Dedifferentiated amniotic fluid mesenchymal stem cell (primary cell): ENCODE data around the gene CLC.
"Not testable (repeated sequence)": the region's sequence is repeated elsewhere in the genome, so short reads cannot be mapped to it uniquely, and the experiment has no call there.

Experiments used
- DNase-seq: peaks from one replicate; pipeline ENCODE4 v3.0.0-alpha.2; 2016; ENCODE audit errors: extremely low spot score

Gene CLC

DNA sequence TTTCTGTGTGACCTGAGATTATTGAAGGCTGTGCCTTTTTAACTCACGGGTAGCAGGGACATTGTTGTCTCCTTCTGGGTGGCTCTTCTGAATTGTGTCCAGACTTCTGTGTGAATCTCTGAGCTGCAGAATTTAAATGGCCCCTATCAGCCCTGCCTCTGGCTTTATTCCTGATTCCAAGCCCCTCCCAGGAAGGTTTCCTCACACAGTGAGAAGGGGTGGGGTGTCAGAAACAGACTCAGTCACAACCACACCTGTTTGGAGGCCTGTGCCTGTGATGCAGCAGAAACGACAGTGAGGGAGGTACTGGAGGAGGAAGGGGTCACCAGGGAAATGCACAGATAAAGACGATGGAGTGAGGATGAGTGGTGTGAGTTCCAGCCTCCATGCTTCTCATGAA, at the start of gene CLC:
Gene CLC (minus strand): TSS at position 139 of the 400 bp plus-strand sequence. CDS start 77 bp downstream, at position 62.
- no peak for DNase-seq

DNA sequence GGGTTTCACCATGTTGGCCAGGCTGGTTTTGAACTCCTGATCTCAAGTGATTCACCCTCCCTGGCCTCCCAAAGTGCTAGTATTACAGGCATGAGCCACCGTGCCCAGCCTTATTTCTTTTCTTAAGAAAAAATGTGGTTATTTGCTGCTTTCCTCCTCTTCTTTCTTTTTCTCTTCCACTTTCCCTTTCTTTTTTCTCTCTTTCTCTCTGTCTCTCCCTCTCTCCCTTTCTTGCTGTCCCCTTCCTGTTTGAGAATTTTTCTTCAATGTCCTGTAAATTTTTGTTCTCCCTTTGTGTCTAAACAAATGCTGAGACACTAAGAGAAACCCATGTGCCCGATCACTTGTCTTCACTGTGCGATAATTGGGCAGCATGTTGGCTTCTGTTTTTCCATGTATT, 43.1 kb upstream of the CLC start:
- no peak for DNase-seq

DNA sequence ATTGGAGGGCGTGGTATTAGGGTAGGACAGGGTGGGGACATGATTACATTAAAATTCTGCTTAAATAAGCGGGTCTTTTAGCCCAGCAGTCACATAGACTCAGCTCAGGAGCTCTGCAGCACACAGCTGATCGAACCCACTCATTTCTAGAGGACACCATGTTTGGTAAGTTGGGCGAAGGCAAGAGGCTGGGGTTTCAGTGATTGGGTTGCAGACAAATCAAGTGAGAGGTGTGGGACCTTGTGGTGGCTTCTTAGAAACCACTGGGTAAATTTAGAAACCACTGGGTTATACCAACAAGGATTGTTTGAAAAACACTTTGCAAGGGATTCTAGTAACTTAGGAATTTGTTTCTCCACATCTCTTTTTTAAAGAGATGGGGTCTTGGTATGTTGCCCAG, 40.9 kb upstream of the CLC start, which contains the start of gene LEUTX:
Gene LEUTX (plus strand): TSS at position 92 of the 400 bp plus-strand sequence. CDS start 67 bp downstream, at position 159.
- no peak for DNase-seq

DNA sequence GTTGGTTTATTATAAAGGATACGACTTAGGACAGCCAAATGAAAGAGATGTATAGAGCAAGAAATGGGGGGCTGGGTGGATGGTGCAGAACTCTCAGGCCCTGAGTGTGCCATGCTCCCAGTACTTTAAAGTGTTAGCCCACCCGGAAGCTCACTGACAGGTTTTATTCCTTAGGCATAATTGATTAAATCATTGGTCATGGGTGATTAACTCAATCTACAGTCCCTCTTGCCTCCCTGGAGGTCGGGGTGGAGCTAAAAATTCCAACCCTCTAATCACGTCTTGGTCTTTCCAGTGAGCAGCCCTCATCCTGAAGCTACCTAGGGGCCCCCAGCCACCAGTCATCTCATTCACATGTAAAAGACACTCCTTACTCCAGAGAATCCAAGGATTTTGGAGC, 31.0 kb upstream of the CLC start:
- no peak for DNase-seq

DNA sequence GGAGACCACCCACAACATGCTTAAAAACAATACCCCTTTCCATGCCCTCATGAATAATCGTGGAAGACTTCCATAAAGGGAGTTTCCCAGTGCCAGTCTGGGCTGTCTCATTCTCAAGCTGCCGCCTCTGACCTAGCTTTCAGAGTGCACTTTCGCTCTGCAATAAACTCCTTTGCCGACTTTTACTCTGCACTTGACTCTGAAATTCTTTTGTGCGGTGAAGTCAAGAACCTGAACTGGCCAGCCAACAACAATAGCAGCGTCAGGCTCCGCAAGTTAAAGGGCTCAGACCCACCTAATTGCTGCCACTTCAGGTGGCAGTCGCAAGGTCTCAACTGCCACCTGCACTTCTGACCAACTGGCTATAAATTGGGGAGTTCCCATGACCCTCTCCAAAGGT, 30.5 kb upstream of the CLC start:
- DNase-seq = no peak

DNA sequence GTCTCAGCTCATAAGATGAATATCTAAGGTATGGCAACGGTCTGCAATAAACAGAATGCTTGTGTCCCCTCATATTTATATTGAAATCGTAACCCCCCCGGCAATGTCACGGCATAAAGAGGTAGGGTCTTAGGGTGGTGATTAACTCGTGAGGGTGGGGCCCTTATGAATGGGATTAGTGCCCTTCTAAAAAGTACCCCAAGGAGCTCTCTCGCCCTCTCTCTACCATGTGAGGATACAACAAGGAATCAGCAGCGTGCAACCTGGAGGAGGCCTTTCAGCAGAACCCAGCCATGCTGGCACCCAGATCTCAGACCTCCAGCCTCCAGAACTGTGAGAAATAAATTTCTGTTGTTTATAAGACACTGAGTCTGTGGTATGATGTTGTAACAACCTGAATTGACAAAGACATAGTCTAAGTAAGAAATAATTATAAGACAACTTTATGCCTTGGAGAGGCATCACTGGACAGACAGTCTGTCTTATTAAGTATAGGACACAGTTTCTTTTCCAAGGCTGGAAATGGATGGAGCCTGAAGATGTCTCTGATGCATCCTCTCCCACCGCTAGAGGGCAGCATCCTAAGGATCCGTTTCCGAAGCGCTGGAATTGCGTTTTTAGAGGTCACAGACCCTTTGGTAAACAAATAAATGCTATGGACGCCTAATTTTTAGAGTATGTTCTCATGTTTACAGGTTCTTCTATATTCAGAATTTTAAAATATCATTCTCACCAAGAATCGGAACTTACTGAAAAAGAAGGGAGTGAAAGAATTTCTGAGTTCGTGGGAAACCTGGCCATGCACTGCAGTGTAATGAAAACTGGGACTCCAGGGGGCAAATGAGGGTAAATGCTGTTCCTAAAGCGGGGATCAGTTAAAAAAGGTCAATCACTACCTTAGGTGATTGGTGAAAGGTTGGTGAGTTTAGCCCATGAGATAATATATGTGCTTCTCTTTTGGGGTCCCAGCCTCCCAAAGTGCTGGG, 27.6 kb upstream of the CLC start:
- DNase-seq = peak; percentile 21

DNA sequence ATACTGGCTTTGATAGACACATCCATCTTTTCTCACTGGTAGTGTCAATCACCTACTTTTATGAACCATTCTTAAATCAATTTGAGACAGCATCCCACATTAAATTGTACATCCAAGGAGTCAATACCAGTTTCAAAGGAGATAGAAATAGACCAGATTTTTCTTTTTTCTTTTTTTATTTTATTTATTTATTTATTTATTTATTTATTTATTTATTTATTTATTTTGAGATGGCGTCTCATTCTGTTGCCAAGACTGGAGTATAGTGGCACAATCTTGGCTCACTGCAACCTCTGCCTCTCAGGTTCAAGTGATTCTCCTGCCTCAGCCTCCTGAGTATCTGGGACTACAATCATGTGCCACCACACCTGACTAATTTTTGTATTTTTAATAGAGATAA, 24.0 kb upstream of the CLC start:
- DNase-seq = not testable (repeated sequence)

DNA sequence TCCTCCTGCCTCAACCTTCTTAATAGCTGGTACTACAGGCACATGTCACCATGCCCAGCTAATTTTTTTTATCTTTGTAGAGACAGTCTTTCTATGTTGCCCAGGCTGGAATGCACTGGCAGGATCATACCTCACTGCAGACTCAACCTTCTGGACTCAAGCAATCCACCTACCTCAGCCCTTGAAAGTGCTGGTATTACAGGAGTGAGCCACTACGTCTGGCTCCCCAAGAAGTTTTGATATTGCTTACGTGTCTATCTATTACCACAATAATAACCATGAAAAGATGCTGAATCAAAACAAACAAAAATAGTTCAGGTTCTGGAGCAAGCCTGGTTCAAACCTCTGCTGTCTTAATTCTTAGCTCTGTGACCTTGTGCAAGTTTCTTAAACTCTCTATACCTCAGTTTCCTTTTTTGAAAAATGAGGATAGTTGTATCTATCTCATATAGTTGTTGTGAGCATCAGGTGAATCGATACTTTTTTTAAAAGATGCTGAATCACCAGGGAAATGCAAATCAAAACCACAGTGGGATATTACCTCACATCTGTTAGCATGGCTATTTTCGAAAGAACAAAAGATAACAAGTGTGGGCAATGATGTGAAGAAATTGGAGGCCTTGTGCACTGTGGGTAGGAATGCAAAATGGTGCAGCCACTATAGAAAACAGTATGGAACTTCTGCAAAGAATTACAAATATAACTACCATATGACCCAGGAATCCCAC, 21.8 kb upstream of the CLC start:
- no peak for DNase-seq

DNA sequence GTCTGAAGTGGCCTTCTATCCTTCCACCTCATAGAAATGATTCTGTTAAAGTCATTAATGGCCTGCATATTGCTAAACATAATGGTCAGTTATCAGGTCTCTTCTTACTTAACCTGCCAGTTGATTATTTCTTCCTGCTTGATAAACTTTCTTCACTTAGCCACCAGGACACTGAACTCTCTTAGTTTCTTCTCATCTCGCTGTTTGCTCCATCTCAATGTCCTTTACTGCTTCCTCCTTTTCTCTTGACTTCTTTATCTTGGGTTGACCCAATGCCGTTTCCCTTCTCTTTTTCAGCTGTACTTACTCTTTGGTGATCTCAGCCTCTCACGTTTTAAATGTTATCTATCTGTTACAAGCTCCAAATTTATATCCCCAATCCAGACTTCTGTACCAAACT, 17.1 kb upstream of the CLC start:
- DNase-seq = no peak

DNA sequence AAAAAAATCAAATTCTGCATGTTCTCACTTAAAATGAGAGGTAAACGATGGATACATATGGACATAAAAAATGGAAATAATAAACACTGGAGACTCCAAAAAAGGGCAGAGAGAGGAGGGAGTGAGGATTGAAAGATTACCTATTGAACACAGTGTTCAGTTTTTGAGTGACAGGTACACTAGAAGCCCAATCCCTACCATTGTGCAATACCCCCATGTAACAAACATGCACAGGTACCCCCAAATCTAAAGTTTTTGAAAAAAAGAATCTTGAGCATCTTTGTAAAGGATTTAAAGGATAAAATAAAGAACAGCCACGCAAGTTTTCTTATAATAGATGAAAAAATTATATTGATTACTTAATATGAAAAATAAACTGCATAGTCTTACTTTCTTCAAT, 16.7 kb upstream of the CLC start:
- DNase-seq = no peak

DNA sequence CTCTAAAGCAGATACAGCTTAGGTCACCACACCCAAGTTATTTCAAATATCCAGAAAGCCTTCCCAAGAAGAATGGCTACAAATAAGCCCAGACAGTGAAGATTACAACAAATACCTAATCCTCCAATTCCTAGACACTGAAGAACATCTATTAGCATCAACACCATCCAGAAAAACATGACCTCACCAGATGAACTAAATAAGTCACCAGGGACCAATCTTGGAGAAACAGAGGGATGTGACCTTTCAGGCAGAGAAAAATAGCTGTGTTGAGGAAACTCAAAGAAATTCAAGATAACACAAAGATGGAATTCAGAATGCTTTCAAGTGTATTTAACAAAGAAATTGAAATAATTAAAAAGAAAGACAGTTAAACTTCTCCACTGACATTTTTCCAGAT, 15.0 kb upstream of the CLC start:
- no peak for DNase-seq

DNA sequence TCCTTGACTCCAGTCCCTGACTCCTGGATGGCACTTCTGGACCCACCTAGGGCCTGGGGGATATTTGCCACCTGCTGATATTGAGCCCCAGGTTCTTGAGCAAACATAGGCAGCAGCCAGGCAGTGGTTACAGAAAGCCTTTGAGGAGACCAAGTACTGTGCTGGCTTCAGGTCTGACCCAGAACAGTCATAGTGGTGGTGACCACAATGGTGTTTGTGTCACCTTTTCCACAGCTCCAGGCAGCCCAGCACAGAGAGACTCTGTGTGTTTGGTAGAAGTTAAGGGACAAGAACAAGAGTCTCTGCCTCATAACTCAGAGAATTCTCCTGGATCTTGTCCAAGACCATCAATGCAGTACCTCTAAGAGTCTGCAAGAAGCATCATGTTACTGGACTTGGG, 14.6 kb upstream of the CLC start:
- no peak for DNase-seq

DNA sequence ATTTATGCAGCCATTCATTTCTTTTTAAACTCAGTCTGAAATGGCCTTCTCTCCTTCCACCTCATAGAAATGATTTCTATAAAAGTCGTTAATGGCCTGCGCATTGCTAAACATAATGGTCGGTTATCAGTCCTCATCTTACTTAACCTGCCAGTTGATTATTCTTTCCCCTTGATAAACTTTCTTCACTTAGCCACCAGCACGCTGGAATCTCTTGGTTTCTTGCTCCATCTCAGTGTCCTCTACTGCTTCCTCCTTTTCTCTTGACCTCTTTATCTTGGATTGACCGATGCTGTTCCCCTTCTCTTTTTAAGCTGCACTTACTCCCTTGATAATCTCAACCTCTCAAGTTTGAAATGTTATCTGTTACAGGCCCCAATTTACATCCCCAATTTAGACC, 12.2 kb upstream of the CLC start:
- no peak for DNase-seq

DNA sequence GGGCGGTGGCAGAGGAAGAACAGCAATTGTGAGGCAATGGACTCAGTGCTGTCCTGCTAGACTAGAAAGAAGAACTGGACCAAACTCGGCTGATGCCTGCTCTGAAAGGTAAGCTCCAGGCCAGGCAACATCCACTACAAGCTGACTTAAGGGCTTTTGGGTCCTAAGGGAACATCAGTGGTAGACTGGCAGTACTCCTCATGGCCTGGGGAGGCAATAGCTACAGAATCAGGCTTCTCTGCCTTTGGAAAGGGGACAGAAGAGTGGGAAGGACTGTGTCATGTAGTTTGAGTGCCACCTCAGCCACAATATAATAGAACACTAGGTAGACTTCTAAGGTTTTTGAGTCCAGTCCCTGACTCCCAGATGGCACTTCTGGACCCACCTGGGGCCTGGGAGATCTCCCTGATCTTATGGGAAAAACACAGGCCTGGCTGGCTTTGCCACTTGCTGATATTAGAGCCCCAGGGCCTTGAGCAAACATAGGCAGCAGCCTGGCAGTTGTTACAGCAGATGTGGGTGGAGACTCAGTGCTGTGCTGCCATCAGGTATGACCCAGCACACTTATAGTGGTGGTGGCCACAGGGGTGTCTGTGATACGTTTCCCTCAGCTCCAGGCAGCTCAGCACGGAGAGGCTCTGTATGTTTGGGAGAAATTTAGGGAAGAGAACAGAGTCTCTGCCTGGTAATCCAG, 9.2 kb upstream of the CLC start:
- DNase-seq = no peak

DNA sequence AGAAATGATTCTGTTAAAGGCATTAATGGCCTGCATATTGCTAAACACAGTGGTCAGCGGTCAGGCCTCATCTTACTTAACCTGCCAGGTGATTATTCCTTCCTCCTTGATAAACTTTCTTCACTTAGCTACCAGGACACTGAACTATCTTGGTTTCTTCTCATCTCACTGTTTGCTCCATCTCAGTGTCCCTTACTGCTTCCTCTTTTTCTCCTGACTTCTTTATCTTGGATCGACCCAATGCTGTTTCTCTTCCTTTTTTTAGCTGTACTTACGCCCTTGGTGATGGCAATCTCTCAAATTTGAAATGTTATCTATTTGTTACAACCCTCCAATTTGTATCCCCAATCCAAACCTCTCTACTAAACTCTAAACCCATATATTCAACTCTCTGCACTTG, 7.8 kb upstream of the CLC start:
- no peak for DNase-seq

DNA sequence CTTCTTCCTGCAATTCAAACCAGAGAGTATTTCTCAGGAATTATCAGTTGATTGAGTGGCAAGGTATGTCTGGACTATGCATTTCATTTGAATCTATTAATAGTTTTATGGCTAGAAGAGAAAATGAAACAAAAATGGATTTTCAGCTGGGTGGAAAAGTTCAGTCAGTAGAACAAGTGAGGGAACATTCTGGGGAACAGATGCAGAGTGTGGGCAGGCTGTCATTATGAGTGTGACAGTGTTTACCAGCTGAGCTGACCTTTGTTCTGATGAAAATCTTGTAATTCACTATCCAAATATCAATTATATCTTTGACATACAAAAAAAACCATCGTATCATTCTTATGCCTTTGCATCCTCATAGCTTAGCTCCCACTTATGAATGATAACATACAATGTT, 2.6 kb upstream of the CLC start:
- DNase-seq = no peak

DNA sequence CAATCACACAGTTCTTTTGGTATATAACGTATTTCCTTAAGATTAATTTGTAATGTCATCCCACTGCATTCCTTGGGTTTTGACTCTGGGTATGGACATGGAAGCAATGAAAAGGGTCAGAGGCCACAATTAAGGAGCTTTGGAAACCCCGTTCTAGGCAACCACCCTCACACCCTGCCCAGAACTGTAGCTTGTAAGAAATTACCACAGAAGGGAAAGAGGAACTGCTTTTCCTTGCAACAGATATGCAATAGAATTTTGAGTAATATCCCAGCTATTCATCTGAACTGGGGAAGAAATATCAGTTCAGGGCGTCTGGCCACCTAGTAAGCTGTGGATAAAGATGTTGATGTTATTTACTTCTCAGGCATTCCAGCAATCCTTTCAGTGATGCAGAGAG, 985 bp upstream of the CLC start:
- DNase-seq = no peak

DNA sequence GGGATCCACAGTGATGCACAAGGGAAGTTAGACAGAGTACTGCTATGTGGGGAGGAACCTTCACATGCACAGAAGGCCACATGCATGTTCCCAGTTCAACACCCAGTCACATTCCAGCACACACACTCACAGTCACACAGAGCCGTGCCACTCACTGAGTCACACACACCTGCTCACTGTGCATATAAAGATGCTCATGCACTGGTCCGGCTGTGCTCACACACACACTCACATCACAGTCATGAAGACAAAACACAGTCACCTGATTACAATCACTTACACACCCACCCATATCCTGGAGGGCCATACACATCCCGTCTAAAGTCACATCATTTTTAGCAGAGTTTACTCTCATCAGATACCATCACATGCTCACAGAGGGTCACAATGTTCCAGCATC, 478 bp downstream of the CLC start:
- no peak for DNase-seq

DNA sequence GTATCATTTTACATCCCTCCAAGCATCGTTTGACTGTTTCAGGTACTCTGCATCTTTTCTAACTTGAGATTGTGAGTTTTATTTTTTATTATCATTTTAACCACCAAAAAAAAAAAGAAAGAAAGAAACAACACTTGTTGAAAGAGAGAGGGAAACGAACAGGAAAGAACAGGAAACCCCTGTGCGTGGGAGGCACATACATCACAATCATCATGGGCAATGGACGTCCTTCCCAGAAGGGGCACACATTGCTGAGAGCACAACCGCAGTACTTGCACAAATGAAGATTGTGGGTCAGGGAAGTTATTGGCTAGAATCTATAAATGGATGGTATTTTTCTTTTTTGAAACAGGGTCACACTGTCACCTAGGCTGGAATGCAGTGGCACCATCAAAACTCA, 1.7 kb downstream of the CLC start:
- no peak for DNase-seq

DNA sequence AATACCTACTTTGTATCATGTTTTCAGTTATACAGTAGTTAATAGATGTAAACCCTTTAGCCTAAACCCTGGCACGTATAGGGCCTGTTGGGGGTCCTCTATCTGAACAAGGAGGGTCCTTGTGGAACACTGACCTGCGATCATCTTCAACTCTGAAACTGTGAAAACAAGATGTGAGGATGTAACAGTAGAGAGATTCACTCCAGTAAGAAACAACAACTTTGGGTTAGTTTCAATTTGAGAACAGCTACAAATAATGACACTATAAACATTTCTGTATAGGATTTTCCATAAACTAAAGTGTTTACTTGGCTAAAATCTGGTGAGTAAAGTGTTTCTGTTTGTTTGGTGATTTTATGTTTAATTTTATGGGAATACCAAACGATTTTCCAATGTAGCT, 2.1 kb downstream of the CLC start:
- DNase-seq = no peak

DNA sequence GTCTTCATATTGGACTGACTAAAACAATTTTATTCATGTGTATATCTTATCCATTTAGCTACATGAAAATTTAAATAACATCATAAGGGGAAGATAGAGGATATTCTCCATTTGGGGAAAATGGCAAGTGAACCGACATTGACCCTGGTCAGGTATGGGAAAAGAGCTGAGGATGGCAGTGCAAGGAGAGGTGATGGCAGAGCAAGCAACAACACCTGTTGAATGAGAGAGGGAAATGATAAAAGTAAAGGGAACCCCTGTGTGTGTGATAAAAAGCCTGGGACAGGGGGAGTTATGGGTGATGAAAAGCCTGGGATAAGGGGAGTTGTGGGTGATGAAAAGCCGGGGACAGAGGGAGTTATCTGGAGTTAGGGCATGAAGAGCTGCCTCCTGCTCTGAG, 4.0 kb downstream of the CLC start:
- no peak for DNase-seq

DNA sequence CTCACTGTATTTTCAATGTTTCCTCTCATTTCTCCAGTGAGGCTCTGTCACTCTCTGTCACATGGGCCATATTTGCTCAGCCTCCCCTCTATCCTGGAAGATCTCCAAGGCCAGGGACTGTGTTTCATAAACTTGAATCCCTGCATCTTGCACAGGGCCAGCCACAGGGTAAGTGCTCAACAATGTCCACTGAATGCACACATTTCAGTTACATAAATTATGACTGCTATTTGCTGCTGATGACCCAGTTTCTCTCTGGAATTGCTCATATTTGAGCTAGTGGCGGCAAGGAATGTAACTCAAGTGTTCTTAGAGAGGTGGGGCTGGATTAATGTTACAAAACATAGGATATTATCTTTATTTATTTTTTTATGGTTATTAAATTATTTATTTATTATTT, 6.1 kb downstream of the CLC start:
- DNase-seq = no peak
